IMR-90 (cell line): ENCODE data around the gene MIB1.

Experiments
- BHLHE40 ChIP-seq: fragments of 150-350 bp; IDR thresholded peaks from 2 replicates; pipeline ENCODE4 v1.6.1; 2016; ENCODE audit warnings: mild to moderate bottlenecking, low read depth, low read length
- CEBPB ChIP-seq: IDR thresholded peaks from 2 replicates; pipeline ENCODE4 v1.6.1; 2012; ENCODE audit warnings: low read depth, low read length, improper control_type of control experiment
- CHD1 ChIP-seq: IDR thresholded peaks from 2 replicates; pipeline ENCODE4 v1.6.1; 2012; ENCODE audit warnings: low read depth, low read length, improper control_type of control experiment
- CTCF ChIP-seq: conservative IDR thresholded peaks from 2 replicates; pipeline ENCODE4 v1.5.1; 2012; ENCODE audit warnings: mild to moderate bottlenecking, low read depth, low read length, improper control_type of control experiment
- FOS ChIP-seq: fragments of 150-350 bp; IDR thresholded peaks from 2 replicates; pipeline ENCODE4 v1.6.1; 2016; ENCODE audit warnings: low read depth, low read length
- MAFK ChIP-seq: IDR thresholded peaks from 2 replicates; pipeline ENCODE4 v1.6.1; 2012; ENCODE audit warnings: low read depth, low read length, improper control_type of control experiment
- POLR2A ChIP-seq: IDR thresholded peaks from 2 replicates; pipeline ENCODE4 v1.6.1; 2012; ENCODE audit warnings: mild to moderate bottlenecking, low read depth, low read length
- RAD21 ChIP-seq: IDR thresholded peaks from 2 replicates; pipeline ENCODE4 v1.6.1; 2012; ENCODE audit warnings: low read length, improper control_type of control experiment
- RCOR1 ChIP-seq: IDR thresholded peaks from 2 replicates; pipeline ENCODE4 v1.6.1; 2012; ENCODE audit warnings: mild to moderate bottlenecking, low read length, improper control_type of control experiment; ENCODE audit not compliant: insufficient replicate concordance
- SMC3 ChIP-seq: fragments of 150-350 bp; IDR thresholded peaks from 2 replicates; pipeline ENCODE4 v1.6.1; 2016; ENCODE audit warnings: low read depth, mild to moderate bottlenecking, antibody characterized with exemption, low read length, moderate library complexity
- USF2 ChIP-seq: fragments of 150-350 bp; IDR thresholded peaks from 2 replicates; pipeline ENCODE4 v1.6.1; 2017; ENCODE audit warnings: mild to moderate bottlenecking, antibody characterized with exemption, low read length, low read depth

- TF ChIP-seq USF2 (no peak), POLR2A (no peak), CTCF (no peak), FOS (no peak), RCOR1 (no peak), SMC3 (no peak), RAD21 (no peak), MAFK (no peak), CHD1 (no peak), CEBPB (no peak), BHLHE40 (no peak)
These were observed 101.0 kb downstream of the MIB1 start for GRCh38 chr18:21841570-21841969.
